ENCODE results near the gene THYN1. TPM values are rescaled to one million over a fixed set of nuclear protein-coding genes. Genes with fewer than 3 reads are reported as not detected.
A peak's percentile ranks its signal among the peaks of the same experiment; 100 is the strongest.

THYN1 gene
- total RNA-seq, 4 donors from 2014 or later, result 31.7 to 62.8 (median 42.6) TPM

GRCh38 chr11:134276396-134277182, 23.4 kb upstream of the THYN1 start:
- TF ChIP-seq EP300 (IDR thresholded peaks at IDR 0.05) (no peak), POLR2A (IDR thresholded peaks at IDR 0.05) (no peak), POLR2AphosphoS5 (IDR thresholded peaks at IDR 0.05) (no peak)
- TF ChIP-seq, protein P1, sequence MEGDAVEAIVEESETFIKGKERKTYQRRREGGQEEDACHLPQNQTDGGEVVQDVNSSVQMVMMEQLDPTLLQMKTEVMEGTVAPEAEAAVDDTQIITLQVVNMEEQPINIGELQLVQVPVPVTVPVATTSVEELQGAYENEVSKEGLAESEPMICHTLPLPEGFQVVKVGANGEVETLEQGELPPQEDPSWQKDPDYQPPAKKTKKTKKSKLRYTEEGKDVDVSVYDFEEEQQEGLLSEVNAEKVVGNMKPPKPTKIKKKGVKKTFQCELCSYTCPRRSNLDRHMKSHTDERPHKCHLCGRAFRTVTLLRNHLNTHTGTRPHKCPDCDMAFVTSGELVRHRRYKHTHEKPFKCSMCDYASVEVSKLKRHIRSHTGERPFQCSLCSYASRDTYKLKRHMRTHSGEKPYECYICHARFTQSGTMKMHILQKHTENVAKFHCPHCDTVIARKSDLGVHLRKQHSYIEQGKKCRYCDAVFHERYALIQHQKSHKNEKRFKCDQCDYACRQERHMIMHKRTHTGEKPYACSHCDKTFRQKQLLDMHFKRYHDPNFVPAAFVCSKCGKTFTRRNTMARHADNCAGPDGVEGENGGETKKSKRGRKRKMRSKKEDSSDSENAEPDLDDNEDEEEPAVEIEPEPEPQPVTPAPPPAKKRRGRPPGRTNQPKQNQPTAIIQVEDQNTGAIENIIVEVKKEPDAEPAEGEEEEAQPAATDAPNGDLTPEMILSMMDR (IDR thresholded peaks at IDR 0.05), result no peak
- Histone ChIP-seq H3K9me3 (no peaks in the 10 kb centered on the region), H3K4me1 (peaks cover 21% of the 10 kb centered on the region), H3K27me3 (peaks cover 74% of the 10 kb centered on the region), H3K36me3 (no peaks in the 10 kb centered on the region), H3K4me3 (peak overlapping the region; percentile 48), H3K27ac (no peak overlapping the region)
- DNase-seq (ENCODE audit: low spot score in 2 of 2), result peak in 1 of 2 donors; percentile 75
- 2% methylated on average over 16 of the region's 88 CpGs for WGBS

DNA sequence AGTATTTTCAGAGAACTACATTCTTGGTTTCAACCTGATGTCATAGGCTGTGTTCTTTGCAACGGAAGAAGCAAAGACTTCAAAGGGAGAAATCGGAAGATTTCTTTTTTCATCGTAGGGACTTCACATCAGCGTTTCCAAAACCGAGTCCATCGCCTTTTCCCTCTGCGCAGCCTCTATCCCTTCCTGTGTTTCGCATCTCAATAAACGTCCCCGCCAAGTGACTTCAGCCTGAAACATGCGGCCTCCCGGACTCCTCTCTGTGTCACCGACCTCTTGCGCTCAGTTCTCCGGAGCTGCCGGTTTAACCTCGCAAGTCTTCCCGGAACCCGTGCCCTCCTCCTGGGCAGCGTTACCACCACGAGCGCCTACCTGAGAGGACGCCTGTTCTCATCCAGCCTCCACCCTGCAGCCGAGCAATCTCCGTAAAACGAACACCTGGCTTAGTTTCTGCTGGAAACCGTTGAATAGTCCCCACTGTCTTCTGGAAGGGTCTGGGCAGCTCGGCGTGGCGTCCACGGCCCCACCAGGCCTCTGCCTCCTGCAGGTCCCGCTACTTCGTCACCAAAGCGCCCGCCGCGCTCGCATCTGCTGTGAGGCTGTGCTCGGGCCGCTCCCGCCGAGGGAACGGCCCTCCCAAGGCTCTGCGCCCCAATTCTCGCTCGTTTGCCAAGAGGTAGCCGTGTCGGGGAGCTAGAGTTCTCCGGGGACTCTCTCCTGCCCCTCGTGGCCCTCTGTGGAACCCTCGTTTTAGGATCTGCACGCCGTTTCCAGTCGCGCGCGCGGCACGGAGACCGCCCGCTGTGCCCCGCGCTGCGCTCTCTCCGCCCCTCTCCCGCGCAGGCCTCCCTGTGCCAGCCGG, 22.6 kb upstream of the THYN1 start, which contains the start of gene GLB1L3:
Gene GLB1L3 (plus strand): TSS at position 846 of the 862 bp plus-strand sequence. CDS start 362 bp downstream, outside the sequence.
- no peak for DNase-seq (ENCODE audit: low spot score in 2 of 2)
- no peaks in the 10 kb centered on the region for H3K9me3 ChIP-seq
- H3K27me3 ChIP-seq, result peaks cover 82% of the 10 kb centered on the region
- H3K4me3 ChIP-seq, result peak within 1 kb of the TSS; percentile 48
- peaks cover 21% of the 10 kb centered on the region for H3K4me1 ChIP-seq
- TF ChIP-seq POLR2AphosphoS5 (IDR thresholded peaks at IDR 0.05) (no peak), EP300 (IDR thresholded peaks at IDR 0.05) (no peak)
- TF ChIP-seq, protein P1 (IDR thresholded peaks at IDR 0.05), result peak; percentile 12 to 54
- no peak within 1 kb of the TSS for H3K27ac ChIP-seq
- WGBS, result 1% methylated on average over 46 of the region's 68 CpGs
- no peaks in the 10 kb centered on the region for H3K36me3 ChIP-seq

- no peaks in the 10 kb centered on the region for H3K36me3 ChIP-seq
- H3K4me3 ChIP-seq, result peak overlapping the region; percentile 48
These were observed 22.0 kb upstream of the THYN1 start for GRCh38 chr11:134275188-134275533.

DNA sequence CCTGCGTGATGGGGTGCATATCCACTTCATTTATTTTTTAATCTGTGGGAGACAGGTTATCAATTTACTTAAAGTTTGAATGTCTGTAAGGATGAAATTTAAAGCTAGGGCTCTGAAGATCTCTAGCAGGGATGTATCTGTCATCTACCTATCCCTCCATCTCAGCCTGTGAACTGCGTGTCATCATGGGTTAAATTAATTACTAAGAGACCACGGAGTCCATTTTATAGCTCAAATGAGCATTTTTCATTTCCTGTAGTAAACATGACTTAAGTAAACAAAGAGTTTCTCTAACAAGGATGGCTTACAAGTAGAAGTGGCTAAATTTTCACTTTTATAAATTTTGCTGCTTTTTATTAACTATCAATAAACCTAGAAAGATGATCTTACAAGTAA, 20.2 kb upstream of the THYN1 start:
- Histone ChIP-seq H3K27me3 (peaks cover 84% of the 10 kb centered on the region), H3K27ac (no peak overlapping the region), H3K36me3 (no peaks in the 10 kb centered on the region), H3K9me3 (no peaks in the 10 kb centered on the region), H3K4me1 (peaks cover 21% of the 10 kb centered on the region), H3K4me3 (no peak overlapping the region)
- WGBS, result 57% methylated on average over 3 of the region's 3 CpGs
- TF ChIP-seq POLR2A (IDR thresholded peaks at IDR 0.05), result no peak
- TF ChIP-seq POLR2AphosphoS5 (IDR thresholded peaks at IDR 0.05), result no peak
- TF ChIP-seq EP300 (IDR thresholded peaks at IDR 0.05), result no peak
- TF ChIP-seq, protein P1 (IDR thresholded peaks at IDR 0.05), result no peak
- DNase-seq (ENCODE audit: low spot score in 2 of 2), result no peak

More at GRCh38 chr11:134275188-134275533, 22.0 kb upstream of the THYN1 start:
- Histone ChIP-seq H3K27me3 (peaks cover 84% of the 10 kb centered on the region), H3K27ac (no peak overlapping the region), H3K9me3 (no peaks in the 10 kb centered on the region), H3K4me1 (peaks cover 21% of the 10 kb centered on the region)
- WGBS, result 17% methylated on average over 5 of the region's 5 CpGs
- TF ChIP-seq, protein P1 (IDR thresholded peaks at IDR 0.05), result no peak
- no peak for TF ChIP-seq EP300 (IDR thresholded peaks at IDR 0.05)
- TF ChIP-seq POLR2A (IDR thresholded peaks at IDR 0.05), result no peak
- TF ChIP-seq POLR2AphosphoS5 (IDR thresholded peaks at IDR 0.05), result no peak
- DNase-seq (ENCODE audit: low spot score in 2 of 2), result no peak

All from suprapubic skin (tissue), 4 donors.